HuH-7.5 (cell line): ENCODE measurements around the gene PCNX2.

ENCODE experiments used
- DNase-seq: peaks from one replicate; pipeline ENCODE4 v3.0.0; 2011; ENCODE audit warnings: low spot score

Gene PCNX2

GRCh38 chr1:232984577-232985425, 310.7 kb downstream of the PCNX2 start:
- no peak for DNase-seq

DNA sequence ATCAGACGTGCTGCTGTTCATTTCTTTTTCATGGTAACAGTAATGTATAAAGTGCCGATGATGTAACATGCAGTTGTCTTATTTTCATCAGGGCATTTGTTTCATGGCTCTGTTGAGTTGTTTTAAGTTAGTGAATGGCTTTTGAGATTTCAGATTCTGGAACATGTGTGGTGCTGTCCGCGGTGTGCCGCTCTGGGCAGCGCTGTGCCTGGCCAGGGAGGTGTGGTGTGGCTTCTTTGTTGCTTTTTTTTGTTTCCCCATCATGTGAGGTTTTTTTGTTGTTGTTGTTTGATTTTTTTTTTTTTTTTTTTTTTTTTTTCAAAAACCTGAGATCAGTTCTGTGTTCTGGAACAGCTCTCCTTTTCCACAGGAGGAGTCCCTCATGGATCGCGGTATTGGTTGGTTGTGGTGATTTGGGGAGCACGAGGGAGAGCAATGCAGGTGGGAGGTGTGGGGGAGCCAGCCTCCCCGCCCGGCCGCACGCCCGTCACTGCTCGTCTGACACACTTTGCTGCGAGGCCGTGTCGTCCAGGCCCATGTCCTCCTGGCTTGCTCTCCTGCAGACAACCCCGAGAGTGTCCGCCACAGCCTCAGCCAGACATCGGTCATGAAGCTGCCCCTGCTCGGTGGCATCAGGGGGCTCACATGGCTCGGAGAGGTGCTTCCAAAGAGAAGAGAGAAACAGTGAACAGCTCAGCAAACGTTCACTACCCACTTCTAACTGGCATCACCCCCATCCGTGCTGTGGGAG, 311.5 kb downstream of the PCNX2 start:
- no peak for DNase-seq

DNA sequence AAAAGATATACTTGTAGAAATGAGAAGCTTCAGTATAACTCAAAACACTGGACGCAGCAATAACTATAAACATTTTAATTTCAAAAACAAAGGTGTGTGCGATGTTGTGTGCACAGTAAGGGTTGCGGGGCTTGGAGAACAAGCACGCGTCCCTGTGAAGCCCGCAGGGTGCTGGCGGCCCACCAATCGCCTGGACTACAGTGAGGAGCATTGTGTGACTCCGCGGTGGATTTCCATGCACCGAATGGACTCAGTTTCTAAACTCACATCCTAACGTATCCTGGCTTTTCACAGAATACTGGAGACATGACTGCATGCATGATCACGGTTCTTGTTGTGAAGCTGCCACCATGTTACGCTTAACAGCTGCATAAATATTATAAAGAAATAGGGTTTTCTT, 312.1 kb downstream of the PCNX2 start:
- no peak for DNase-seq

GRCh38 chr1:232982238-232982944, 313.1 kb downstream of the PCNX2 start:
- DNase-seq = no peak

GRCh38 chr1:232980986-232981560, 314.5 kb downstream of the PCNX2 start:
- no peak for DNase-seq

- no peak for DNase-seq
Measured at GRCh38 chr1:232980355-232980978, 315.1 kb downstream of the PCNX2 start.

- DNase-seq = no peak
Measured at GRCh38 chr1:232979558-232979957, 316.0 kb downstream of the PCNX2 start.

GRCh38 chr1:232978815-232979214, 316.7 kb downstream of the PCNX2 start:
- no peak for DNase-seq

GRCh38 chr1:232978091-232978634, 317.4 kb downstream of the PCNX2 start:
- DNase-seq = no peak

DNA sequence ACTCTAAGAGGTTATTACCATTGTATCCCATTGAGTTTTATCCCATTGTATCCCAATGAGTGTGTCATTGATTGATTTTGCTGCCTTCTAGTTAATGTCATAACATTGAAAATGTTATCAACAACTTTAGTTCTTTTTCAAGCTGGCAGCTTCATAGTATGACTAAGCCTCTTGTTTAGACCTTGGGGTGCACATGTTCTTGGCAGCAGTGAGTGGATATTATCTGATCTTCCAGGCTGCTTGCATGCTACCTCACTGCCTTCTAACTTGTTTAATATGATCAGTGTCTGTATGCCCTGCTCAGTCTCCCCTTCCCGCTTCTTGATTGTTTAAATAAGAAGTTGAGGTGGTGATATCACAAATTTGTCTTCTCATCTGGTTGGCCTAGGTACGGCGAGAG, 320.6 kb downstream of the PCNX2 start:
- DNase-seq = no peak

GRCh38 chr1:232973652-232974611, 321.6 kb downstream of the PCNX2 start:
- DNase-seq = no peak

DNA sequence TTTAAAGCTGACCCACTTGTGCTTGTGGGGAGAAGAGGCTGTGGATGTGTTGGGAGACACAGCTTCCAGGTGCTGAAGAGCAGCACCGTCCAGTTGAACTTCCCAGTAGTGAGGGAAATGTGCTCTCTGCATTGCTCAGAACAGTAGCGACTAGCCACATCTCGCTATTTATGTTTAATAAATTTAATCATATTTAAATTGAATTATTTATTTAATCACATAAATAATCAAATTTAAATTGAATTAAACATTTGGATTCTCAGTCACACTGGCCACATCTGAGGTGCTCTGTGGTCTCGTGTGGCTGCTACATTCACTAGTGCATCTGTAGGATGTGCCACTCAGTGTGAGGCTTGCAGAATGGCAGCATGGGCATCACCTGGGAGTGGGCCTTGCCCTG, 325.0 kb downstream of the PCNX2 start:
- no peak for DNase-seq

GRCh38 chr1:232969799-232970198, 325.7 kb downstream of the PCNX2 start:
- DNase-seq = no peak

GRCh38 chr1:232968965-232969364, 326.6 kb downstream of the PCNX2 start:
- DNase-seq = no peak

- DNase-seq = no peak
Measured at GRCh38 chr1:232968391-232968790, 327.1 kb downstream of the PCNX2 start.

DNA sequence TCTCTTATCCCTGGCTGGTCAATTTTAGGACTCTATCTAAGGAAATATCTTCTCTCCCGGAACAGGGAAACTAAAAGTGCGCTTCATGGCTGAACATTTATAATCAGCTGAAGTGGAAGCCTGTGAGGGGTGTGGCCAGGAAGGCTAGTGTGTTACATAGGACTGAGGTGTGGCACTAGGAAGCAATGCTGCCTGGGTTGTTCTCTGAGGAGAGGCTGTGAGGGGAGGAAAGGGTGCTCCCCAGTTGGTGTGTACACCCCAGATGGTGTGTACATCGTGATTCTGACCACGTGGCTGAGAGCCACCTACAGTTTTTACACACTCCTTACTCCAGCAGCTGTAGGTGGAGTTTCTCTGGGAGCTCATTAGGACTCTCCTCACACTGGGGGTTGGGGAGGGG, 328.9 kb downstream of the PCNX2 start:
- no peak for DNase-seq

- DNase-seq = no peak
Measured at GRCh38 chr1:232965912-232966217, 329.7 kb downstream of the PCNX2 start.

DNA sequence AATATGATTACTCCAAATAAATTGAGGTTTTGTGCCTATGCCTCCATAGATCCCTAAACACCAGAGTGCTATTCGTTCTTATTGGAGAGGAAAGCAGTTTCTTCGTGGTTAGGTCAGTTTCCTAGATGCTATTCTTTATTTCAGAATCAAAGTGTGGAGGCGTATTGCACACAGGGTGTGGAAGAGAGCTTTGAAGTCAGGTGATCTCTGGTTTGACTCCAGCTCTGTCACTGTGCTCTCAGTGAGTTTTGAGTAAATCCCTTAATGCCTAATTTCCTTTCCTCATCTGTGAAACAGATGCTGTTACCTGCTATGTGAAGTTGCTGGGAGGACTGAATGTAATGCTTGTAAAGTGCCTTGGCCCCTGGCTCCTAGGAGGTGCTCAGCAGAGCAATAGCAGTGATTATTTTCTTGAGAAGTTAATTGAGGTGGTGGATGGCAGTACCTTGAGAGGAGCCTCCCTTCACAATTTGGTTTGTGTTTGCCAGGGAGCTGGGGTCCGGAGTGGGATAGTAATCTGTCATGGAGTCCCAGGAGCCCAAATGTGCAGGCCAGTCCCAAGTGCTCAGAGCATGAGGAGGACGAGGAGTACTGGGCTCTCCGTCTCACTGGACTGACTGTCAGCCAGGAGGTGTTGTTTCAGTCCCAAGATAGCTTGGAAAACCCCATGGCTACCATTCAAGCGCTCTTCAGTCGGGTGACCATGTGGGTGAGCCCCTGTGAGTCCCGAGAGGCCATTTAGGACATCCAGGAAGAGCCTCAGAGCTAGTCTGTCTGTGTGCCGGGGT, 330.2 kb downstream of the PCNX2 start:
- no peak for DNase-seq

- no peak for DNase-seq
Measured at GRCh38 chr1:232964601-232965000, 330.9 kb downstream of the PCNX2 start.
